GM12878 (cell line): ENCODE data around the gene DRD1. TPM values are rescaled to one million over a fixed set of nuclear protein-coding genes. Genes with fewer than 3 reads are reported as not detected.
"Not testable (repeated sequence)": the region's sequence is repeated elsewhere in the genome, so short reads cannot be mapped to it uniquely, and the experiment has no call there.

Experiments used
- ATAC-seq: fragments of 200-7000 bp; cut with Tn5 transposase; 3 replicates; pipeline ENCODE4 v1.9.1; 2020; ENCODE audit warnings: mild to moderate bottlenecking, moderate library complexity
- BruUV-seq: library from RNA; stranded (reverse); fragments of 400-500 nt; replicated peaks from 2 replicates; lab custom pipeline; 2021; lab: Mats Ljungman, UMichigan
- CTCF ChIA-PET: fragments of 300-600 bp; sonication (Branson Sonifier 250); formaldehyde crosslinking; extraction: SDS; loops from one replicate; lab custom pipeline; 2021; ENCODE audit warnings: inconsistent platforms; lab: Yijun Ruan, JAX
- POLR2A ChIA-PET: fragments of 350-600 bp; formaldehyde crosslinking; extraction: SDS; loops from one replicate; lab custom pipeline; 2021; ENCODE audit warnings: inconsistent platforms; lab: Charles Lee
- RAD21 ChIA-PET: fragments of 300-600 bp; sonication (Branson Sonifier 250); formaldehyde crosslinking; loops from one replicate; lab custom pipeline; 2023; ENCODE audit warnings: antibody characterized with exemption; ENCODE audit not compliant: unreplicated experiment; lab: Charles Lee
- SMC1A ChIA-PET: fragments of 300-600 bp; sonication (Branson Sonifier 250); formaldehyde crosslinking; loops from one replicate; lab custom pipeline; 2023; ENCODE audit not compliant: unreplicated experiment, uncharacterized antibody; lab: Charles Lee
- DNase-seq: peaks from one replicate; pipeline ENCODE4 v3.0.0-alpha.2; 2011; ENCODE audit warnings: low read depth, low spot score
- FAIRE-seq: peaks from 3 replicates; lab custom pipeline; 2011; peaks lifted over from hg19 to GRCh38; lab: Jason Lieb, UNC
- H2AFZ ChIP-seq: 2 replicates; pipeline ENCODE4 v1.6.0; 2011; ENCODE audit warnings: low read depth, low read length, control low read depth; ENCODE audit not compliant: control insufficient read depth
- H3K27ac ChIP-seq: 2 replicates; pipeline ENCODE4 v1.5.1; 2011; ENCODE audit warnings: control low read depth; ENCODE audit not compliant: control insufficient read depth, insufficient read depth
- H3K27me3 ChIP-seq, 2 experiments: replicated peaks in 1 of 2; 2 replicates each; pipeline versions ENCODE4 v1.6.0 to v1.6.1; 2011; ENCODE audit warnings: low read length in 1 of 2; ENCODE audit not compliant: control insufficient read depth in 2 of 2, insufficient read depth in 2 of 2
- H3K36me3 ChIP-seq, 2 experiments: 2 replicates each; pipeline ENCODE4 v1.5.1; 2011; ENCODE audit warnings: low read length in 1 of 2; ENCODE audit not compliant: control insufficient read depth in 2 of 2, insufficient read depth in 2 of 2
- H3K4me1 ChIP-seq: 2 replicates; pipeline ENCODE4 v1.6.1; 2011; ENCODE audit warnings: mild to moderate bottlenecking, low read length, moderate library complexity, mixed read lengths; ENCODE audit not compliant: control insufficient read depth, insufficient read depth
- H3K4me2 ChIP-seq: 2 replicates; pipeline ENCODE4 v1.6.0; 2011; ENCODE audit warnings: control low read depth; ENCODE audit not compliant: control insufficient read depth, insufficient read depth
- H3K4me3 ChIP-seq: fragments of 200-600 bp; sonication (generic); 2 replicates; pipeline ENCODE4 v1.5.1; 2016
- H3K79me2 ChIP-seq: 2 replicates; pipeline ENCODE4 v1.6.0; 2011; ENCODE audit warnings: low read length; ENCODE audit not compliant: control insufficient read depth, insufficient read depth
- H3K9ac ChIP-seq: 2 replicates; pipeline ENCODE4 v1.8.0; 2011; ENCODE audit warnings: low read length, control low read depth, mixed read lengths; ENCODE audit not compliant: control insufficient read depth, insufficient read depth
- H3K9me3 ChIP-seq: replicated peaks from 3 replicates; pipeline ENCODE4 v1.5.1; 2011; ENCODE audit warnings: mild to moderate bottlenecking, low read length; ENCODE audit not compliant: control insufficient read depth, insufficient read depth
- H4K20me1 ChIP-seq: 2 replicates; pipeline ENCODE4 v1.6.0; 2011; ENCODE audit not compliant: control insufficient read depth, insufficient read depth
- JUND ChIP-seq: IDR thresholded peaks from 2 replicates; pipeline ENCODE4 v1.6.1; 2012; ENCODE audit warnings: low read depth, mild to moderate bottlenecking, low read length, improper control_type of control experiment, moderate library complexity
- MEF2A ChIP-seq: IDR thresholded peaks from 2 replicates; pipeline ENCODE4 v1.6.1; 2011; ENCODE audit warnings: low read depth, mild to moderate bottlenecking, low read length, moderate library complexity; ENCODE audit not compliant: insufficient read depth
- SUPT20H ChIP-seq: IDR thresholded peaks from 2 replicates; pipeline ENCODE4 v1.6.1; 2011; ENCODE audit warnings: low read depth, mild to moderate bottlenecking, low read length, moderate library complexity, borderline replicate concordance; ENCODE audit not compliant: control insufficient read depth
- WRNIP1 ChIP-seq: IDR thresholded peaks from 2 replicates; pipeline ENCODE4 v1.6.1; 2011; ENCODE audit warnings: low read depth, low read length, improper control_type of control experiment, borderline replicate concordance
- WGBS: methylation state at CpG from one replicate; pipeline ENCODE4 v1.1.6; 2016; ENCODE audit warnings: low lambda C conversion rate; ENCODE audit not compliant: insufficient replicate concordance, insufficient coverage; ENCODE audit errors: missing lambda C conversion rate; 5-methylcytosine and 5-hydroxymethylcytosine counted together
- in situ Hi-C: fragments of 300-500 bp; cut with MboI; formaldehyde crosslinking; loops from 9 replicates; pipeline ENCODE4 v1.14.3; 2018; ENCODE audit warnings: mixed read lengths
- intact Hi-C: fragments of 100-400 bp; cut with micrococcal nuclease; formaldehyde crosslinking; loops from one replicate; pipeline ENCODE4 v1.14.2; 2022; ENCODE audit not compliant: unreplicated experiment
- polyA plus RNA-seq, 11 experiments: library from polyadenylated mRNA; depleted of rRNA in 4 of 11; unstranded in 6 of 11; stranded (reverse) in 5 of 11; fragments of >200 nt; fragmentation: Nextera tagmentation in 4 of 11; fragmentation: Illumina TruSeq in 1 of 11; extraction: Ambion mirVana in 4 of 11; extraction: Trizol in 1 of 11; gene quantifications; 1 replicate in 1 of 11; 2 replicates in 10 of 11; pipeline versions ENCODE4 v1.2.1 to v1.2.3, GENCODE V29; 2011 to 2016; ENCODE audit warnings: inconsistent platforms in 2 of 11, missing spikeins in 2 of 11, low read depth in 1 of 11
- total RNA-seq, 4 experiments: library from RNA; depleted of rRNA in 3 of 4; stranded (reverse); fragments of >200 nt in 3 of 4; fragmentation: Illumina TruSeq in 1 of 4; extraction: Trizol in 1 of 4; gene quantifications; 2 replicates each; pipeline versions ENCODE4 v1.2.1 to v1.2.3, GENCODE V29; 2013 to 2021

DRD1 gene
- total and polyA plus RNA-seq, 10 of the 15 experiments (the other 5 are each of a cell fraction or from before 2014, with no cell fraction given) = not detected

DNA sequence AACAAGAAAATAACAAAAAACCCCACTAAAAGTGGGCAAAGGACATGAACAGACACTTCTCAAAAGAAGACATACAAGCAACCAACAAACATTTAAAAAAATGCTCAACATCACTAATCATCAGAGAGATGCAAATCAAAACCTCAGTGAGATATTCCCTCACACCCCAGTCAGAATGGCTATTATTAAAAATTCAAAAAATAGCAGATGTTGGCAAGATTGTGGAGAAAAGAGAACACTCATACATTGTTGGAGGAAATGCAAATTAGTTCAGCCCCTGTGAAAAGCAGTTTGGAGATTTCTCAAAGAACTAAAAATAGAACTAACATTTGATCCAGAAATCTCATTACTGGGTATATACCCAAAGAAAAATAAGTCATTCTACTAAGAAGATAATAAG is 19.4 kb downstream of the DRD1 start:
- BruUV-seq, in situ Hi-C loops, ATAC-seq, SMC1A ChIA-PET, H3K27ac ChIP-seq, intact Hi-C loops, H4K20me1 ChIP-seq, H3K9ac ChIP-seq, FAIRE-seq, H3K4me3 ChIP-seq, POLR2A ChIA-PET, H2AFZ ChIP-seq, H3K4me1 ChIP-seq, H3K4me2 ChIP-seq, RAD21 ChIA-PET, DNase-seq, H3K36me3 ChIP-seq, H3K9me3 ChIP-seq, H3K27me3 ChIP-seq, CTCF ChIA-PET, H3K79me2 ChIP-seq: not testable (repeated sequence)

DNA sequence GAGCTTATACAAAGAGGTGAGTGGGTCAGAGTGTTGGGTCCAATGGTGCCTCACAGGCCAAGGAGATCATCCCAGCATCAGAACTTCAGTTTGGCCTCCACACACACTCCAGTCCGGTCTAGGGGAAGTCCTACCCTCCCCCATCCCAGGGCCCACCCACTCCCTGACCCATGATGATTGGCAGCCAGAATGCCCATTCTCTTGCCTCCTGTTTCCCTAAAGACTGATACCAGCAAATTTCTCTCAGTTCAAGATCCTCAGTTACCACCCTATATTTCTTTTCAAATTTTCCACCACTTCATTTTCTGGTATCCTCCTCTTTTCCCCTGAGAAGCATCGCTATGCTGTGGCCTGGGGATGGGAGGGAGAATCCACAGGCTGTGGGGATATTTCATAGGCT is 21.9 kb downstream of the DRD1 start:
- H2AFZ ChIP-seq = no peak overlapping the region
- no peak overlapping the region for H3K4me3 ChIP-seq
- CTCF ChIA-PET = no interaction called here

More for the DNA sequence above, 21.9 kb downstream of the DRD1 start:
- POLR2A ChIA-PET = no interaction called here
- RAD21 ChIA-PET = no interaction called here
- Histone ChIP-seq H3K4me1 (no peaks in the 10 kb centered on the region), H3K27ac (no peak overlapping the region), H3K9ac (no peak overlapping the region), H3K4me2 (no peak overlapping the region), H3K79me2 (no peaks in the 10 kb centered on the region), H3K9me3 (no peaks in the 10 kb centered on the region), H3K36me3 (no peaks in the 10 kb centered on the region), H4K20me1 (no peaks in the 10 kb centered on the region), H3K27me3 (no peaks in the 10 kb centered on the region; a peak in 1 of 4 replicates)
- DNase-seq = no peak
- SMC1A ChIA-PET = no interaction called here
- in situ Hi-C loops (no loop called here), intact Hi-C loops (no loop called here)
- WGBS = 5% methylated on average over 2 of the region's 2 CpGs
- BruUV-seq = no TSS peak
- ATAC-seq = no peak
- TF ChIP-seq JUND = no peak
- TF ChIP-seq SUPT20H = no peak
- TF ChIP-seq MEF2A = no peak
- no peak for TF ChIP-seq WRNIP1
- FAIRE-seq = no peak
